Loucy (cell line): ENCODE data around the gene EFNA3.

Source experiments
- EZH2phosphoT487 ChIP-seq: fragments of 200-600 bp; IDR thresholded peaks from 2 replicates; pipeline ENCODE4 v1.6.1; 2018; ENCODE audit warnings: antibody characterized with exemption, mild to moderate bottlenecking, moderate library complexity, borderline replicate concordance
- TF ChIP-seq, protein P1 (sequence below): fragments of 200-600 bp; sonication (generic); conservative IDR thresholded peaks from 2 replicates; pipeline ENCODE4 v1.5.1; 2014; ENCODE audit warnings: mild to moderate bottlenecking, antibody characterized with exemption, low read length

DNA sequence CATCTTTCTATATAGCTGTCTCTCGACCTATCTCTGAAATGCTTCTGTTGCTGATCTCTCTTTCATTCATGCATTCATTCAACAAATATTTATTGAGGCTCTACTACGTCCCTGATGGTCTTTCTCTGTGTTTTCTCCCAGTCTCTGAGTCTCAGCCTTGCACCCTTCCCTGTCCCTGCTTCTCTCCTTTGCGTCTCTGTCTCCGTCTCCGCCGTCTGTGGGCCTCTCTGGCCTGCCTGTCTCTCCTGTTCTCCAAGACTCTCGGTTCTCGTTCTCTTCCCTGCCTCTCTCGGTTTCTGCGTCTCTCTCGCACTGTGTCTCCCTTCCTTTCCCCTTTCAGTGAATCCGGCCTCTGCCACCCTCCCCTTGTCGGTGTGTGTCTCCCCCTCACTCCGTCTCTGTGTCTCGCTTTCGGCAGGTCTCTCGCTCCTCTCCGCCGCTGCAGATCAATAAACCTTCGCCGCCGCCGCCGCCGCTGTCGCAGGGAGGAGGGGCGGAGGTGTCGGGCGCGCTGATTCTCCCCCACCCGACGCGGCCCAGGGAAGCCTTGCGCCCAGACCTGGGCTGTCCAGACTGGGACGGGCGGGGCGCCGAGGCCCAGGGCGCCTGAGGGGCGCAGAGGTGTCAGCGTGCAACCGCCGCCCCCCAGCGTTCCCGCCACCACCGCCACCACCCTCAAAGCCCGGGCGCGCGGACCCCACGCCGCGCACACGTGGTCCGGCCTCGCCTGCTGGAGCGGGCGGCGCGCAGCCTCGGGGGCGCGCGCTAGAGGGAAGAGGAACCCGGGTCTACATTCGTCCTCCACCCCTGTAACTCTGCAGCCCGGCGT is 3.0 kb downstream of the EFNA3 start:
- TF ChIP-seq EZH2phosphoT487, result no peak
- TF ChIP-seq, protein P1, sequence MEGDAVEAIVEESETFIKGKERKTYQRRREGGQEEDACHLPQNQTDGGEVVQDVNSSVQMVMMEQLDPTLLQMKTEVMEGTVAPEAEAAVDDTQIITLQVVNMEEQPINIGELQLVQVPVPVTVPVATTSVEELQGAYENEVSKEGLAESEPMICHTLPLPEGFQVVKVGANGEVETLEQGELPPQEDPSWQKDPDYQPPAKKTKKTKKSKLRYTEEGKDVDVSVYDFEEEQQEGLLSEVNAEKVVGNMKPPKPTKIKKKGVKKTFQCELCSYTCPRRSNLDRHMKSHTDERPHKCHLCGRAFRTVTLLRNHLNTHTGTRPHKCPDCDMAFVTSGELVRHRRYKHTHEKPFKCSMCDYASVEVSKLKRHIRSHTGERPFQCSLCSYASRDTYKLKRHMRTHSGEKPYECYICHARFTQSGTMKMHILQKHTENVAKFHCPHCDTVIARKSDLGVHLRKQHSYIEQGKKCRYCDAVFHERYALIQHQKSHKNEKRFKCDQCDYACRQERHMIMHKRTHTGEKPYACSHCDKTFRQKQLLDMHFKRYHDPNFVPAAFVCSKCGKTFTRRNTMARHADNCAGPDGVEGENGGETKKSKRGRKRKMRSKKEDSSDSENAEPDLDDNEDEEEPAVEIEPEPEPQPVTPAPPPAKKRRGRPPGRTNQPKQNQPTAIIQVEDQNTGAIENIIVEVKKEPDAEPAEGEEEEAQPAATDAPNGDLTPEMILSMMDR, result no peak
